HG03342 (cell line): ENCODE results near the gene GOSR1.
"Not testable (repeated sequence)": the region's sequence is repeated elsewhere in the genome, so short reads cannot be mapped to it uniquely, and the experiment has no call there.

Source experiments
- ATAC-seq: cut with Tn5 transposase; IDR thresholded peaks from one replicate; pipeline ENCODE4 v1.9.1; 2021; ENCODE audit warnings: mild to moderate bottlenecking, moderate library complexity; ENCODE audit not compliant: unreplicated experiment

The GOSR1 gene

DNA sequence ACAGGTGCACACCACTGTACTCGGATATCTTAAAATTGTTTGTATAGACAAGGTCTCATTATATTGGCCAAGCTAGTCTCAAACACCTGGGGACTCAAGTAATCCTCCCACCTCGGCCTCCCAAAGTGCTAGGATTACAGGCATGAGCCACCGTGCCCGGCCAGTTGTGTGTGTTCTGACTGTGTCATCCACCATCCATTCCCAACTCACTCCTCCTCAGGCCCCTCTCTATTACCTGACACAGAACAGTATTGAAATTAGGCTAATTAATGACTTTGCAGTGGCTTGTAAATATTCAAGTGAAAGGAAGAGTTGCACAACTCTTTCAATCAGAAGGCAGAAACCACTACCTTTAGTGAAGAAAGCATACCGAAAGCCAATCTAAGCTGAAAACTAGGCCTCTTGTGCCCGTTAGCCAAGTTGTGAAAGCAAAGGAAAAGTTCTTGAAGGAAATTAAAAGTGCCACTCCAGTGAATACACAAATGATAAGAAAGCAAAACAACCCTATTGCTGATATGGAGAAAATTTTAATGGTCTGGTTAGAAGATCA lies 28.7 kb downstream of the GOSR1 start:
- ATAC-seq: no peak

DNA sequence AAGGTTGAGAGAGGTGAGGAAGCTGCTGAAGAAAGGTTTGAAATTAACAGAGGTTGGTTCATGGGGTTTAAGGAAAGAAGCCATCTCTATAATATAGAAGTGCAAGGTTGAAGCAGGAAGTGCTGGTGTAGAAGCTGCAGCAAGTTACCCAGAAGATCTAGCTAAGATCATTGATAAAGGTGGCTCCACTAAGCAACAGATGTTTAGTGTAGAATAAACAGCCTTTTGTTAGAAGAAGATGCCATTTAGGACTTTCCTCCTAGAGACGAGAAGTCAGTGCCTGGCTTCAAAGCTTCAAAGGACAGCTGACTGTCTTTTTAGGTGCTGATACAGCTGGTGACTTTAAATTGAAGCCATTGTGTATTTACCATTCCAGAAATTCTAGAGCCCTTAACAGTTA lies 29.3 kb downstream of the GOSR1 start:
- ATAC-seq: no peak

DNA sequence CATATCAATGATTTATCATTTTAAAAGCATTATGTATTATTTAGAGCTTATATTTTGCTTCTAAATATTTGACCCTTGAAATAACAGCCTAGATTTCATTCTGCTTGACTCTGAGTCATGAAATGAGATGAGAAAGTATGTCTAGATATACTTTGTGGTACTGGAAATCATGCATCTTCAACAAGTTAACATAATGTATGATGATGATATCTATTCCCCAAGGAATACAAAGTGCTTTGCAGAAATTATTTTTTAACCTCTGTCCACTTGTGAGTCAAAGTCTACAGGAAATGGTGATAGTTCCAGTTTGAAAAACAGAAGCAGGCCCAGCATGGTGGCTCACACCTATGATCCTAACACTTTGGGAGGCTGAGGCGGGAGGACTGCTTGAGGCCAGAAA lies 36.1 kb downstream of the GOSR1 start:
- no peak for ATAC-seq

DNA sequence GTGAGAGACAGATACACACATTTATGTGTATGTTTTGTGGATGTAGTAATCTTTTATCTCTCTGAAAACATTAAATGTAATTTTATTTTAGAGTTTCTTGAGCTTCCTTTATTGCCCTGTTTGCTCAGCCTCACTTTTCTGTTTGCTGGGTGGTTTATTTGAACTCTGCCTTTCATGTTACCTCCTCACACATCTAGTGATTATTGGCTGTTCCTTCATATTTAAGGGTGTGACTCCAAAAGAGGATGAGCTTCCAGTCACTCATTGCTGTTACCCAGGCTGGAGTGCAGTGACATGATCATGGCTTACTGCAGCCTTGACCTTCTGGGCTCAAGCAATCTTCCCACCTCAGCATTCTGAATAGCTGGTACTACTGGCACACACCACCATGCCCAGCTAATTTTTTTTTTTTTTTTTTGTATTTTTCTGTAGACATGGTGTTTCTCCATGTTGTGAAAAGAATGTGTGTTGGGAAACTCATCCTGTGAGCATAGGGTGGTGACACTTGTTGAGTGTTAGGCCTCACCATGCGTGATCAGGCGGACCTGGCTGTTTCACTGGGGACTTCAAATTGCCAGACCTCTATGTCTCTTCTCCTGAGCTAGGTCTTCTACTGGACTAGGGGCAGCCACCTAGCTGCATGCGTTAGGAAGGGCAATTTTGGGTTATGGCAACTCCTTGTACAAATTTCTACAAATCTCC lies 37.8 kb downstream of the GOSR1 start:
- no peak for ATAC-seq

DNA sequence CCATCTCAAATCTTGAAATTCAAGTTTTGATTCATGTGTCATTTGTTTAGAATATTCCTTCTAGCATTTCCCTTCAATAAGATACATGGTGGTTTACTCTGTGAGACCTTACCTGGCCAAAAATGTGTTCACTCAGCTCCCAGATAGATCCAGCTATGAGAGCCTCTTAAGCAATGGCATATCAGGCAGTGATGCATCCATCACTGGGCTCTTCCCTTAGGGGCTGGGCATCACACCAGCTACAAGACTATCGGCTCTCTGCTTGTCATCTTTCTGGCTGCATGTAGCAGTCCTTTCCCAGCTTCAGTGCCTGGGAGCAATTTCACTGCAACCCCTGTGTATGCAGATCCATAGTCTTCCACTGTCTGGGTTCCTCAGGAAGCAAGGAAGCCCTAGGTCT lies 40.6 kb downstream of the GOSR1 start:
- ATAC-seq: no peak

DNA sequence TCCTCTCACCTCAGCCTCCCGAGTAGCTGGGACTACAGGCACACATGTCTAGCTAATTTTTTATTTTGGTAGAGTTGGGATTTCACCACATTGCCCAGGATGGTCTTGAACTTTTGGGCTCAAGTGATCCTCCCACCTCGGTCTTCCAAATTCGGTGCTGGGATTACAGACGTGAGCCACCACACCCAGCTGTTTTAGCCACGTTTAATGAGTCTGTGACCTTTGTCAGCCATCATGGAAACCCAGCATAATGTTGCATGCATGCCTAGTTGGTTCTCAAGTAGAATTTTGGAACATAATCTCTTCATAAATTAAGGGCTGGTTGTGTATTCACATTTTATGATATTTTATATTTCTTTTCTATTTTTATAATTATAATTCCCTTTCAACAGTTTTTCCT lies 42.0 kb downstream of the GOSR1 start:
- no peak for ATAC-seq

DNA sequence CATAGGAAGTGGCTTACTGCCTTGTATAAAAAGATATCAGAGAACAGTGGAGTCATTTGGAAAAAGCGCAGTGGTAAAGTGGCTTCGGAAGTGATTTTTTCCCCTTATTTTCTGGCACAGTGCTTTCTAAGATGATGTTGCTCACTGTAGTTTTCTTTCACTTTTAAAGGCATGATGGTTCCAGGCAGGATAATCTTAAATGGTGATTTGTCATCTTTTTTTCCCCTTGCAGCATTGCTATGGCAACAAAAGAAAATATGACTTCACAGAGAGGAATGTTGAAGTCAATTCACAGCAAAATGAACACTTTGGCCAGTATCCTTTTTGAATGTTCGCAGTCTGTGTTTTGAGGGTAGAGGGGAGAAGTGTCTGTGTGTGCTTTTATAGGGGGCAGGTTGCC lies 42.5 kb downstream of the GOSR1 start:
- no peak for ATAC-seq

DNA sequence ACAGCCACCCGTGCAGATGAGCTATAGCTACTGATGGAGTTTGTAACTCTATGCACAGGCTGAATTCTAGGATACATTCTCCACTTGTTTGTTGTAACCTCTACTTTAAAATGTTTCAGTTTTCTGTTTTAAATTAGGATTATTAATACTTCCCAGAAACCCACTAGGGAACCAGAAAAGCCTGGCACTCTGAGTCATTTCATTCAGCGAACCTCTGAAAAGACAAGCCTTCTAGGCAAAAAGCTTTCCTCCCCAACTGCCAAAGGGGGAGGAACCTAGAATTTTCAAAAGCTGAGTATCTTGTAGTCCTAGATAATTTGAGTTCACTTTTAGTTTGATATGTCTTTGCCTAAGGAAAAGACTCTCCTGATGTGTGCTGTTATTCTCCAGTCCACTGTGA lies 43.2 kb downstream of the GOSR1 start:
- ATAC-seq: no peak

DNA sequence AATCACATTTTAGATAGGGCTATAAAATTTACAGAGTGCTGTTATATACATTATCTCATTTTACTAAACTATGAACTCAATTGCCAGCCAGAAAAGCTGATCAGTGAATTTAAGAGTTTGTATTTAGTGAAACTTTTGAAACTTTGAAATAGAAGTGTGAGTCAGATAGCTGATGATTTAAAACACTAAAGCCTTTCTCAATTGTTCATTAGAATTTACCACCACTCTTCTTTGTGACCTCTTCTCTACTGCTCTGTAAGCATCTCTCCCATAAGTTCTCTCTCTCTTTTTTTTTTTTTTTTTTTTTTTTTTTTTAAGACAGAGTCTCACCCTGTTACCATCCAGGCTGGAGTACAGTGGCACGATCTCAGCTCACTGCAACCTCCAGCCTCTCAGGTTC lies 43.7 kb downstream of the GOSR1 start:
- ATAC-seq: no peak

DNA sequence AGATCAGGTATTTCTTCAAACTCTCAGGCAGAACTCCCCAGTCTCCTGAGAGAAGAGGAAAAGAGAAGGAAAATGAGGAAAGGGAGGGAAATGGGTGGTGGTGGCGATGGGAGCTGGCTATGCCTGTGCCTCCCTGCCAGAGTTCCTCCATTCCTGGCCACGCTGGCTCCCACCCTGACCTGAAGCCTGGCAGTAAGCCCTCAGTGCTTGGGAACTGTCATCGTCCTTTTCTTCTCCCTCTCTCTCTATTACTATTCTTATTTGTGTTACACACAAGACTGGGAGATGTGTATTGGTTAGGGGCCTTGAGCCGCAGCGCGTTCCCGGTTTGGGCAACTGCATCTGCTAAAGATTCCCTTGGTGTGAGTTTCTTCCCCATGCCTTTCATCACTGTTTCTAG lies 44.6 kb downstream of the GOSR1 start:
- ATAC-seq: no peak

DNA sequence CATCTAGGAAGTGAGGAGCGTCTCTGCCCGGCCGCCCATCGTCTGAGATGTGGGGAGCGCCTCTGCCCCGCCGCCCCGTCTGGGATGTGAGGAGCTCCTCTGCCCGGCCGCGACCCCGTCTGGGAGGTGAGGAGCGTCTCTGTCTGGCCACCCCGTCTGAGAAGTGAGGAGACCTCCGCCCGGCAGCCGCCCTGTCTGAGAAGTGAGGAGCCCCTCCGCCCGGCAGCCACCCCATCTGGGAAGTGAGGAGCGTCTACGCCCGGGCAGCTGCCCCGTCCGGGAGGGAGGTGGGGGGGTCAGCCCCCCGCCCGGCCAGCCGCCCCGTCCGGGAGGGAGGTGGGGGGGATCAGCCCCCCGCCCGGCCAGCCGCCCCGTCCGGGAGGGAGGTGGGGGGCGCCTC lies 46.0 kb downstream of the GOSR1 start:
- not testable (repeated sequence) for ATAC-seq

DNA sequence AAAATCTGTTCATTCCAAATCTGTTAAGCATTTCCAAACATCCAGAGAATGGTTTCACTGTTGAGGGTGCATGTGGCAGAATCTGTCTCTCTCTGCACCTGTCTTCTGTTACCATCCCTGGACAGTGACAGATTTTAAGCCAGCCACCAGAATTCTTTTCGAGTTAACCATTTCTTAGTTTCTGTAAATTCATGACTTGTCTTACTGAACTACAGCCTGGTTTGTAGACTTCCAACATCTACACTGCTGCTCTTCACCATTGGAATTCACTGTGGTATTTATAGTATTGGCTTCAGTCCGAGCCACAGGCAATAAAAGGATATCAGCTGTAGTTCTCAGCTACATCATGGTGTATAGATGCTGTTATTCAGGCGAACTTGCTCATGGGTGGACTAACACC lies 47.6 kb downstream of the GOSR1 start:
- ATAC-seq: no peak

DNA sequence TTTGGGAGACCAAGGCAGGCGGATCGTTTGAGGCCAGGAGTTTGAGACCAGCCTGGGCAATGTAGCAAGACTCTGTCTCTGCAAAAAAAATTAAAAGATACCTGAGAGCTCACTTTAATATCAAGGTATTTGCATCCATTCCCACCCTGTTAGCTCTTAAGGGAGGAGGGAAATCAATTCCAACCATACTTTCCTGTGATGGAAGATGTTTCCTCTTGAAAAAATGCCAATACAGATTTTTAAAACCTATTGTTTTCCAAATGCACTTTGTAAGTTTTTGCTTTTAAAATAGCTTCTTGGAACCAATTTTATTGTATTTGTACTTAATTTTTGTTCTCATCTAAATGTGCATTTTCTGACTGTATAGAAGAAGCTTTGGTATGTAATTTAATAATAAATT lies 49.2 kb downstream of the GOSR1 start:
- ATAC-seq: no peak

DNA sequence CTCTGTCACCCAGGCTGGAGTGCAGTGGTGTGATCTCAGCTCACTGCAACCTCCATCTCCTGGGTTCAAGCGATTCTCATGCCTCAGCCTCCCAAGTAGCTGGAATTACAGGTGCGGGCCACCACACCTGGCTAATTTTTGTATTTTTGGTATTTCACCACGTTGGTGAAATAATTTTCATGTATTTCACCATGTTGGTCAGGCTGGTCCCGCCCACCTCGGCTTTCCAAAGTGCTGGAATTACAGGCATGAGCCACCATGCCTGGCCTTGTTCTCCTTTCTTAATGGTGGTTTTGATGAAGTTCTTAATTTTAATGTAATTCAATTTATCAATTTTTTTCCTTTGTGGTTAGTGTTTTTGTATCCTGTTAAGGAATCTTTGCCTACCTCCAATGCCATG lies 51.5 kb downstream of the GOSR1 start:
- ATAC-seq: not testable (repeated sequence)

DNA sequence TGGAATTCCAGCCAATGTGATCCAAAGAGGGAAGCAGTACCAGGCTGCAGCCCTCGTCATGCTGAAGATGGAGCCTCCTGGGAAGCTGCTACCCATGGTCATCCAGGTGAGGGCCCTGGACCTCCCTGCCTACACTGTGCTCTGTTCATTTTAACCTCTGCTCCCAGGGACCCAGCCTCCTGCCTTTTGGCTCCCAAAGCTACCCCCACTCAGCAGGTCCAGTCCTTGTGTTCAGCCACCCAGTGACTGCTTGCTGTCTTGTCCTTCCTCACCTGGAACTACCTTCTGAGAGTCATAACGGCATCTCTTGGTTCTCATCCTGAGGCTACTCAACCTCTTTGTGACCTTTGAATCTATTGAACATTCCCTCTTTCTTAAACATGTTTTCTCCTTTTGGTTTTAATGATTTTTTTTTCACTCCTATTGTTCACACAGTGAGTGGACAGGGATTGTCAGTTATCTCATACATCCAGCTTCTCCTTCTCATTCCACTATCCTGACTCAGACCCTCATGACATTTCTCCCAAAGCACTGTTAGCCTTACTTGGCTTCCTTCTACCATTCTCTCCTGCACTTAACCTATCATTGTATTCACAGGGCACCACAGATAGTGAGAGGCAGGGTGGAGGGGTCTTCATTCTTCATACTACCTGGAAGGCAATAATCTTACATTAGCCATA lies 53.3 kb downstream of the GOSR1 start:
- ATAC-seq: no peak

DNA sequence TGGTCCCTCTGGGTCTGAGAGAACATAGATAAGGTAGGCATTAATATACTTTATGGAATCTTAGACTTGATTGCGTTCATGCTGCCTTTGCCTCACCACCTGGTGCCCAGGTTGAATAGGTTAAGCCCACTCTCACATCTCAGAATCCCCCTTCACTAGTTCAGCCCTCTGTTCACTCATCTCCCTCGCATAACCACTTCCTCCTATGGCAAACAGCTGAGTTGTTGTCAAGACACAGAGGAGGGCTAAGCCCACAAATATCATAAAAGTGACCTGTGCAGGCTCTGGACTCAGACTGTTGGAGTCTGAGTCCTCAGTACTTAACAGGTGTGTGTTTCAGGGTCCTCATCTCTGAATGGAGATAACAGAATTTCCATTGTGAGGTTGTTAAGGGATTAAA lies 55.7 kb downstream of the GOSR1 start:
- ATAC-seq: no peak

DNA sequence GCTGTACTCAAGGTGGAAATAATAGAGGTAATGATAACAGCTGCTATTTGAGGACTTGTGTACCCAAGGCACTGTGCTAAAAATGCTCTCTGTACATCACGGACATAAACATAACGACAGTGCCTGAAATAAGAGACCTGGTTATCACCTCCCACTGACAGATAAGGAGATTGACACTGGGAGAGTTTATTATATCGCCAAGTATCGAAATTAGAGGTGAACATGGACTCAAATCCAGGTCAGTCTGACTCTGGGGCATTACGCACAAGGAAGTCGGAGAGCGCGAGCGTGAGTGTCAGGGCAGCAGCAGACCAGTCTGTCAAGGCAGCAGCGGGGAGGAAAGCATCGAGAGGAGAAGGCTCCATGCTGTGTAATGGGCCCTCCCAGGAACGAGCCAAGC lies 57.1 kb downstream of the GOSR1 start:
- no peak for ATAC-seq

DNA sequence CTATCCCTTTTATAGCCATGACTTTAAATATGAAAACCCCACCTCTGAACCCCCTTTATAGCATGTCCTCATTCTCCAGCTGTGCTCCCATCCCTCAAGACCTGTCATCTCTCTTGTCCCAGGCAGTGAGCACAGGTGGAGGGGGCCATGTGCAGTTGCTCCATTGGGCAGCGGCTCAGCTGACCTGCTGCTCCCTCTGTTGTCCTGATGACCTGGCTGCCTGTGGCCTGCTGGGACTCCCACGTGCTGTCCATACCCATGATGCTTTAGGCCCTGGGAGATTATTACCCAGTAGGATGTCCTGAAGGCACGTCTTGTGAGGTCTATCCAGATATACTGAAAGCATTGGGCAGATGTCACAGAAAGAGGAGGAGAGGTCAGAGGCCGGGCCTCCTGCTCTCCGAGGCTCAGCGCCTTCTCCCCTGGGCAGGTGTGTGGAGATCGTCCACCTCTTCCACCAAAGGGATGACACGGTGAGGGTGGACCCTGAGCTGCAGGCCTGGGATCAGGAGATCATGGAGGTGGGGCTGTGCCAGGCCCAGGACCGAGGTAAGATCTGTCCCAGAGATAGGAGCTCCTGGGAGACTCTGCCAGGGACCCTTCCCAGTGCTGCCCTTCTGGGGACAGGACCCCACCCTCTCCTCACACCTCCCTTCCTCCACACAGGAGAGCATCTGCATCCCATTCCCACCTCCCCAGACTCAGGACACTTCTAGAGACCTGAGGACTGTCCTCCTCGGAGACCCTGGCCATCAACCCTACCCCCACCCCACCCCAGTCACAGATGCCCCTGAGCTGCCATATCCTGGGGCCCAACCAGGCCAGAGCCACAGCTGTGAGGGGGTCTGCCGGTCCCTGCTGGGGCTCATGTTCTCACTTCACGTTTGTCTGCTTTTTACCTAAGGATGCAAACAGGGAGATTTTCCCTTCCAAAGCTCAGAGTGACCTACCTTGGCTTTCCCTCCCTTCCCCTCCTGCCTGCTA lies 58.0 kb downstream of the GOSR1 start:
- ATAC-seq: no peak

DNA sequence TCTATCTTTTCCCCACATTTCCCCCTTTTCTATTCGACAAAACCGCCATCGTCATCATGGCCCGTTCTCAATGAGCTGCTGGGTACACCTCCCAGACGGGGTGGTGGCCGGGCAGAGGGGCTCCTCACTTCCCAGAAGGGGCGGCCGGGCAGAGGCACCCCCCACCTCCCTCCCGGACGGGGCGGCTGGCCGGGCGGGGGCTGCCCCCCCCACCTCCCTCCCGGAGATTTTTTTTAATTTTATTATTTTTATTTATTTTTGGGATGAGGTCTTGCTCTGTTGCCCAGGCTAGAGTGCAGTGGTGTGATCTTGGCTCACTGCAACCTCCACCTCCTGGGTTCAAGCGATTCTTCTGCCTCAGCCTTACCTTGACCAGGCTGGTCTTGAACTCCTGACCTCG lies 59.6 kb downstream of the GOSR1 start:
- ATAC-seq: not testable (repeated sequence)

DNA sequence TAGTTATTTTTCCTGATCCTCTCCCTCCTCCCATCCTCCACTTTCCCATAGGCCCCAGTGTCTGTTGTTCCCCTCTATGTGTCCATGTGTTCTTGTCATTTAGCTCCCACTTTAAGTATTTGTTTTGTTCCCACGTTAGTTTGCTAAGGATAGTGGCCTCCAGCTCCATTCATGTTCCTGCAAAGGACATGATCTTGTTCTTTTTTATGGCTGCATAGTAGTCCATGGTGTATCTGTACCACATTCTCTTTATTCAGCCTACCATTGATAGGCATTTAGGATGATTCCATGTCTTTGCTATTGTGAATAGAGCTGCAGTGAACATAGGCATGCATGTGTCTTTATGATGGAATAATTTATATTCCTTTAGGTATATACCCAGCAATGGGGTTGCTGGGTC lies 60.5 kb downstream of the GOSR1 start:
- not testable (repeated sequence) for ATAC-seq

DNA sequence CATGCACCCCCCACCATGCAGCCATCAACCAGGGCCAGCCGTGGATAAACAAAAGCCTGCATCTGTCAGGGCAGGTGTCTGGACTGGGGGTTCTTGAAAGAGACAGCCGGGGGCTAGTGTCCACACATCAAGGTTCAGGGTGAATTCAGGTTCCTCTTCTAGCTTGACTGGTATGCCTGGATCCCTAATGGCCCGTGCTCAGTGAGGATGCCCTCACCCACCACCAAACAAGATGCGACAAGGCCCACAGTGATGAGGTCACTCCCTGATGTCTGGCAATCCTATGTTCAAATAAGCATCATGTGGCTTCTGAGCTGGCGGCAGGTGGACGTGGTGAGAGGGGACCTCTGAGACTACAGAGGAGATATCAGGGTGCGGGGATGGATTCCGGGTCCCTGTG lies 64.6 kb downstream of the GOSR1 start:
- ATAC-seq: no peak
